Parathyroid adenoma (tissue), 2 donors: ENCODE data around the gene MCC.

Experiments used
- H2AFZ ChIP-seq: fragments of 300-600 bp; sonication (generic); one replicate; pipeline ENCODE4 v1.7.0; 2017; ENCODE audit warnings: antibody characterized with exemption, mild to moderate bottlenecking
- H3K27ac ChIP-seq: fragments of 300-600 bp; sonication (generic); one replicate; pipeline ENCODE4 v1.7.0; 2017
- H3K27me3 ChIP-seq: fragments of 300-600 bp; sonication (generic); one replicate; pipeline ENCODE4 v1.7.0; 2017; ENCODE audit warnings: low read length; ENCODE audit not compliant: control insufficient read depth, insufficient read depth
- H3K36me3 ChIP-seq: fragments of 300-600 bp; sonication (generic); one replicate; pipeline ENCODE4 v1.7.0; 2017; ENCODE audit warnings: low read length; ENCODE audit not compliant: control insufficient read depth, insufficient read depth
- H3K4me1 ChIP-seq: fragments of 300-600 bp; sonication (generic); one replicate; pipeline ENCODE4 v1.7.0; 2017; ENCODE audit warnings: control low read depth
- H3K4me2 ChIP-seq: fragments of 300-600 bp; sonication (generic); one replicate; pipeline ENCODE4 v1.7.0; 2017; ENCODE audit warnings: low read length
- H3K4me3 ChIP-seq: fragments of 300-600 bp; sonication (generic); one replicate; pipeline ENCODE4 v1.7.0; 2017; ENCODE audit warnings: low read depth, low read length
- H3K79me2 ChIP-seq: fragments of 300-600 bp; sonication (generic); one replicate; pipeline ENCODE4 v1.7.0; 2017; ENCODE audit warnings: control low read depth
- H3K9ac ChIP-seq: fragments of 300-600 bp; sonication (generic); one replicate; pipeline ENCODE4 v1.7.0; 2017; ENCODE audit warnings: mild to moderate bottlenecking
- H3K9me3 ChIP-seq: fragments of 300-600 bp; sonication (generic); one replicate; pipeline ENCODE4 v1.7.0; 2017; ENCODE audit warnings: low read length; ENCODE audit not compliant: control insufficient read depth
- TF ChIP-seq, protein P1 (sequence below): fragments of 300-600 bp; sonication (generic); IDR thresholded peaks from one replicate; pipeline ENCODE4 v1.7.0; 2017; ENCODE audit warnings: antibody characterized with exemption, mild to moderate bottlenecking
- donor health status: primary hyperparathyroidism.

MCC gene

DNA sequence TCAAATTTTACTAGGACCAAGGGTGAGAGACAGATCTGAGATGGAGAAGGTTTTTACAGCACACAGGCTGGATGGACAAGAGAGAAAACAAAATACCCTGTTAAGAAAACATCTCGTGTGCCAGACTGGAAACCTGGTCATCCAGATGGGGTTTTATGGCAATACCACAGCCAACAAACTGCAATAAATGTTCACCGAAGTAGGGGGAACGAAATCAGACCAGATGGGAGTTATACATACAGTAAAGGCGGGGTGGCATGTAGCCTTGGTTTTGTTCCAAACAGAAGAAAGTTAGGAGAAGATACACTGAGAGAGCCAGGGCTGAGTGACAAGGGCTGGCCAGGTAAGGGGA lies 448.3 kb downstream of the MCC start:
- no peak overlapping the region for H3K4me3 ChIP-seq
- H3K4me1 ChIP-seq: peaks cover 66% of the 10 kb centered on the region
- TF ChIP-seq, protein P1, sequence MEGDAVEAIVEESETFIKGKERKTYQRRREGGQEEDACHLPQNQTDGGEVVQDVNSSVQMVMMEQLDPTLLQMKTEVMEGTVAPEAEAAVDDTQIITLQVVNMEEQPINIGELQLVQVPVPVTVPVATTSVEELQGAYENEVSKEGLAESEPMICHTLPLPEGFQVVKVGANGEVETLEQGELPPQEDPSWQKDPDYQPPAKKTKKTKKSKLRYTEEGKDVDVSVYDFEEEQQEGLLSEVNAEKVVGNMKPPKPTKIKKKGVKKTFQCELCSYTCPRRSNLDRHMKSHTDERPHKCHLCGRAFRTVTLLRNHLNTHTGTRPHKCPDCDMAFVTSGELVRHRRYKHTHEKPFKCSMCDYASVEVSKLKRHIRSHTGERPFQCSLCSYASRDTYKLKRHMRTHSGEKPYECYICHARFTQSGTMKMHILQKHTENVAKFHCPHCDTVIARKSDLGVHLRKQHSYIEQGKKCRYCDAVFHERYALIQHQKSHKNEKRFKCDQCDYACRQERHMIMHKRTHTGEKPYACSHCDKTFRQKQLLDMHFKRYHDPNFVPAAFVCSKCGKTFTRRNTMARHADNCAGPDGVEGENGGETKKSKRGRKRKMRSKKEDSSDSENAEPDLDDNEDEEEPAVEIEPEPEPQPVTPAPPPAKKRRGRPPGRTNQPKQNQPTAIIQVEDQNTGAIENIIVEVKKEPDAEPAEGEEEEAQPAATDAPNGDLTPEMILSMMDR: no peak
- H3K79me2 ChIP-seq: peaks cover 14% of the 10 kb centered on the region
- no peak overlapping the region for H3K9ac ChIP-seq
- no peaks in the 10 kb centered on the region for H3K27me3 ChIP-seq
- H3K4me2 ChIP-seq: no peak overlapping the region
- H3K27ac ChIP-seq: peak overlapping the region; percentile 95
- H3K36me3 ChIP-seq: peaks cover under 1% of the 10 kb centered on the region
- no peaks in the 10 kb centered on the region for H3K9me3 ChIP-seq
- H2AFZ ChIP-seq: no peak overlapping the region

DNA sequence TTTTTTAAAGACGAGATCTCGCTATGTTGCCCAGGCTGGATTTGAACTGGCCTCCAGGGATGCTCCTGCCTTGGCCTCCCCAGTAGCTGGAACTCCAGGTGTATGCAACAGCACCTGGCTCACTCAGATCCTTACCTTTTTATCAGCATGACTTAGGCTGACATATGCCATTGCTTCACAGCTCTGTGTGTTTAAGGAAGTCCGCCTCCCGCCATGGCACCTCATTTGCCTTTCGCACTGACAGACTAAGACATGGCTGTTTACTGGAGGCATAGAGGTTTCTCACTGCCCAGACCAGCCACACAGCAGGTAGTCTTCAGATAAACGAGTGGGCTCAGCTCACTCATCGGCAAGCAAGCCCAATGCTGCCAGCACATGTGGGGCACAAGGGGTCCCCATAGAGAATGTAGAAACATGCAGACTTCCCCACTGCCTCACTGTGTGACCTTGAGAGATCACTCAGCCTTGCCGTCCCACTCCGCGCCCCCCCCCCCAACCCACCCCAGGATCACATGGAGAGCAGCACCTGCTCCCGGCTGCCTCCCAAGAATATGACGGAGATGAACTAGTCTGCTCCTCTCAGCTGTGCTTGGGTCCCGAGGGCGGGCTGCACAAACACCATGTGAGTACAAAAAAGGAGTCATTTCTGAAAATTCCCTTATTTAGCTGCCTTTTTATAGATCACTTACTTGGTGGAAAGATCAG lies 448.9 kb downstream of the MCC start:
- peaks cover 13% of the 10 kb centered on the region for H3K79me2 ChIP-seq
- peaks cover 68% of the 10 kb centered on the region for H3K4me1 ChIP-seq
- no peak overlapping the region for H3K9ac ChIP-seq
- no peak overlapping the region for H3K4me2 ChIP-seq
- H2AFZ ChIP-seq: no peak overlapping the region
- TF ChIP-seq, protein P1: no peak
- no peaks in the 10 kb centered on the region for H3K27me3 ChIP-seq
- H3K4me3 ChIP-seq: no peak overlapping the region
- peak overlapping the region; percentile 95 for H3K27ac ChIP-seq
- H3K9me3 ChIP-seq: no peaks in the 10 kb centered on the region
- H3K36me3 ChIP-seq: no peaks in the 10 kb centered on the region

DNA sequence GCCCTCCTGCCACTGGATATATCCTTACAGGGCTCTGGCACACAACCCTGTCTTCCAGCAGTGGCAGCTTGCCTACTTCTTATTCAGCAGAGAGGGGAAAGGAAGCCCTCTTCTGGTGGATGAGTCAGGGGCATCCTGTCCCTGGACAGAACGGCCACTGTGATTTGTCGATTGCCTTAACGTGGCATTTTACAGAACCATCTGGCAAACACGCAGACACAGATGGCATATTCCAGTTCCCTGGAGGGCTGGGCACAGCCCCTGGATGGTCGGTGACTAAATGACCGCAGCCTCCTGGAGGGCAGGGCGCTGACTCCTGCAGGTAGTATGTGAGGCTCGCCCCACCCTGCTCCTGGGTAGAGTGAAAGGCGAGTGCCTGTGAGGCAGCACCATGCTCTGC lies 449.5 kb downstream of the MCC start:
- Histone ChIP-seq H3K27ac (peak overlapping the region; percentile 95), H3K79me2 (peaks cover 8% of the 10 kb centered on the region), H3K4me1 (peaks cover 68% of the 10 kb centered on the region), H3K4me3 (no peak overlapping the region), H3K36me3 (no peaks in the 10 kb centered on the region), H3K9ac (no peak overlapping the region), H2AFZ (no peak overlapping the region), H3K9me3 (no peaks in the 10 kb centered on the region), H3K4me2 (no peak overlapping the region), H3K27me3 (no peaks in the 10 kb centered on the region)
- TF ChIP-seq, protein P1: peak; percentile 17

DNA sequence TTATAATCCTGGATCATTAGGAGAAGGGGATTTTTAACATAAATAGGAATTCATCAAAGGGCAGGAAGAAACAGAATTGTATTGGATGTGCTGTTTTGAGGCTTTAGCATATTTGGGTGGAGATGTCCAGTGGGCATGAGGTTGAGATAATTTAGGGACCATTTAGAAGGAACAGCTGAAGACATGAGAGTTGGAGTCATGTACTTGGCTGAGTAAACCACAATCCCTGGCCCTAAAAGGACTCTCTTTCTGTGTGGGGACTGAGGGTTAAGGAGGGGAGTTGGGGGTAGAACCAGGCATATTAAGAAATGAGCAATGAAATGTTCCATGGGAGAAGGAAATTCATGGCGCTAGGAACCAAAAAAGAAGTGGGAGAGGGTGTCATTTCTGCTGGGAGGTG lies 450.1 kb downstream of the MCC start:
- peak overlapping the region; percentile 95 for H3K27ac ChIP-seq
- H3K4me2 ChIP-seq: no peak overlapping the region
- no peaks in the 10 kb centered on the region for H3K36me3 ChIP-seq
- H3K9me3 ChIP-seq: no peaks in the 10 kb centered on the region
- H3K79me2 ChIP-seq: peaks cover 8% of the 10 kb centered on the region
- H3K27me3 ChIP-seq: no peaks in the 10 kb centered on the region
- TF ChIP-seq, protein P1: no peak
- H3K4me1 ChIP-seq: peaks cover 70% of the 10 kb centered on the region
- H3K4me3 ChIP-seq: no peak overlapping the region
- H2AFZ ChIP-seq: no peak overlapping the region
- H3K9ac ChIP-seq: no peak overlapping the region

DNA sequence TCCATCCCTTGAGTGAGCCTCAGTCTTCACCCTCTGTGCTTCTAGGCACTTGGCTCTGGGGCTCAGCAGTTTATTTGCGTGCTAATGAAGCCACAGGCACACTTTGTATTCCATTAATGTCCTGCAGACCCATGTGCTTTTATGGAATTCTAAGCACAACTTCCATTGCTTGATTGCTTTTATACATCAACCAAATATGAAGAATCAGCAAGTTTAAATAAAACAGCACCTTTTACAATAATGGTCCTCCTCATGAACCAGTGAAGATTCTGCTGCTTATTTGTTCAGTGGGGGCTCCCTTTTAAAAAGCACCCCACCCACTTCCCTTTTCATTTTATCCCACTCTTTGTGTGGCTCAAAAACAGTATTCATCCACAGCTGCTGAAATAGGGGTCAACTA lies 451.4 kb downstream of the MCC start:
- Histone ChIP-seq H3K4me2 (no peak overlapping the region), H3K4me1 (peaks cover 73% of the 10 kb centered on the region), H3K9ac (no peak overlapping the region), H3K4me3 (no peak overlapping the region), H3K9me3 (no peaks in the 10 kb centered on the region), H3K27ac (peak overlapping the region; percentile 95), H2AFZ (no peak overlapping the region), H3K27me3 (no peaks in the 10 kb centered on the region), H3K36me3 (no peaks in the 10 kb centered on the region), H3K79me2 (peaks cover 5% of the 10 kb centered on the region)
- TF ChIP-seq, protein P1: no peak
